ENCODE measurements around the gene EPOP. TPM values are rescaled to one million over a fixed set of nuclear protein-coding genes. Genes with fewer than 3 reads are reported as not detected.

EPOP gene
- total RNA-seq, 1 experiment from 2014 or later, result 4.0 TPM

GRCh38 chr17:38691154-38691553 is 16.4 kb upstream of the EPOP start:
- no peaks in the 10 kb centered on the region for H3K36me3 ChIP-seq (ENCODE audit: insufficient read depth, low read length, poor library complexity, severe bottlenecking)
- no peaks in the 10 kb centered on the region for H3K9me3 ChIP-seq (ENCODE audit: low read depth, low read length, poor library complexity, severe bottlenecking)
- peaks cover 12% of the 10 kb centered on the region for H3K4me1 ChIP-seq (ENCODE audit: insufficient read depth, low read length, poor library complexity, severe bottlenecking)
- no TSS peak for BruUV-seq (replicated peaks)
- no peak overlapping the region for H3K4me3 ChIP-seq (ENCODE audit: low read depth, low read length, poor library complexity, severe bottlenecking)
- intact Hi-C loops (cut with micrococcal nuclease; ENCODE audit: unreplicated experiment), result no loop called here
- ChIA-PET CTCF (interaction anchor here (0.7 to 1.2 kb wide), 2 partner anchors 15 to 41 kb away, joined by 3 read pairs; no protein-coding TSS in a partner anchor), POLR2A (ENCODE audit: low non-redundant PET) (no interaction called here)
- no peak for DNase-seq (ENCODE audit: low spot score)
- TF ChIP-seq EZH2 (IDR thresholded peaks at IDR 0.05; ENCODE audit: borderline replicate concordance, low read depth, low read length, poor library complexity, severe bottlenecking) (no peak), CTCF (conservative IDR thresholded peaks at IDR 0.05; ENCODE audit: low read depth, low read length) (no peak)
- no peaks in the 10 kb centered on the region for H3K27me3 ChIP-seq (replicated peaks; ENCODE audit: insufficient read depth, low read depth, low read length, poor library complexity)
- H3K27ac ChIP-seq (ENCODE audit: low read depth, low read length, poor library complexity, severe bottlenecking), result no peak overlapping the region

- H3K27me3 ChIP-seq (replicated peaks; ENCODE audit: insufficient read depth, low read depth, low read length, poor library complexity), result no peaks in the 10 kb centered on the region
- no peak for TF ChIP-seq EZH2 (IDR thresholded peaks at IDR 0.05; ENCODE audit: borderline replicate concordance, low read depth, low read length, poor library complexity, severe bottlenecking)
- no peak for TF ChIP-seq CTCF (conservative IDR thresholded peaks at IDR 0.05; ENCODE audit: low read depth, low read length)
- H3K27ac ChIP-seq (ENCODE audit: low read depth, low read length, poor library complexity, severe bottlenecking), result peak overlapping the region; percentile 55
- CTCF ChIA-PET, result interaction anchor here (0.7 to 1.2 kb wide), 2 partner anchors 14 to 42 kb away, joined by 3 read pairs; no protein-coding TSS in a partner anchor
- no peaks in the 10 kb centered on the region for H3K9me3 ChIP-seq (ENCODE audit: low read depth, low read length, poor library complexity, severe bottlenecking)
- H3K4me1 ChIP-seq (ENCODE audit: insufficient read depth, low read length, poor library complexity, severe bottlenecking), result peaks cover 12% of the 10 kb centered on the region
- intact Hi-C loops (cut with micrococcal nuclease; ENCODE audit: unreplicated experiment), result no loop called here
- no peak overlapping the region for H3K4me3 ChIP-seq (ENCODE audit: low read depth, low read length, poor library complexity, severe bottlenecking)
- H3K36me3 ChIP-seq (ENCODE audit: insufficient read depth, low read length, poor library complexity, severe bottlenecking), result no peaks in the 10 kb centered on the region
- DNase-seq (ENCODE audit: low spot score), result peak; percentile 77
- POLR2A ChIA-PET (ENCODE audit: low non-redundant PET), result interaction anchor here (0.6 kb wide), 1 partner anchor 132 kb away, joined by 3 read pairs; no protein-coding TSS in a partner anchor
- BruUV-seq (replicated peaks), result no TSS peak
Observed at GRCh38 chr17:38690386-38690785, 15.6 kb upstream of the EPOP start.

GRCh38 chr17:38687286-38687685 is 12.5 kb upstream of the EPOP start:
- ChIA-PET POLR2A (ENCODE audit: low non-redundant PET) (no interaction called here), CTCF (no interaction called here)
- peaks cover 12% of the 10 kb centered on the region for H3K4me1 ChIP-seq (ENCODE audit: insufficient read depth, low read length, poor library complexity, severe bottlenecking)
- intact Hi-C loops (cut with micrococcal nuclease; ENCODE audit: unreplicated experiment), result no loop called here
- TF ChIP-seq EZH2 (IDR thresholded peaks at IDR 0.05; ENCODE audit: borderline replicate concordance, low read depth, low read length, poor library complexity, severe bottlenecking) (no peak), CTCF (conservative IDR thresholded peaks at IDR 0.05; ENCODE audit: low read depth, low read length) (no peak)
- no peak for DNase-seq (ENCODE audit: low spot score)
- no peaks in the 10 kb centered on the region for H3K27me3 ChIP-seq (replicated peaks; ENCODE audit: insufficient read depth, low read depth, low read length, poor library complexity)
- no peak overlapping the region for H3K4me3 ChIP-seq (ENCODE audit: low read depth, low read length, poor library complexity, severe bottlenecking)
- H3K36me3 ChIP-seq (ENCODE audit: insufficient read depth, low read length, poor library complexity, severe bottlenecking), result no peaks in the 10 kb centered on the region
- H3K9me3 ChIP-seq (ENCODE audit: low read depth, low read length, poor library complexity, severe bottlenecking), result no peaks in the 10 kb centered on the region
- H3K27ac ChIP-seq (ENCODE audit: low read depth, low read length, poor library complexity, severe bottlenecking), result no peak overlapping the region
- no TSS peak for BruUV-seq (replicated peaks)

Data from A673 (cell line).